H1 (cell line): ENCODE measurements around the gene RNF126. TPM values are rescaled to one million over a fixed set of nuclear protein-coding genes. Genes with fewer than 3 reads are reported as not detected.

ENCODE experiments used
- CTCF ChIA-PET: fragments of 300-600 bp; sonication (Branson Sonifier 250); formaldehyde crosslinking; loops from one replicate; lab custom pipeline; 2021; ENCODE audit not compliant: partially characterized antibody; lab: Charles Lee
- POLR2A ChIA-PET: fragments of 300-600 bp; sonication (Branson Sonifier 250); formaldehyde crosslinking; loops from one replicate; lab custom pipeline; 2021; ENCODE audit warnings: inconsistent platforms; ENCODE audit not compliant: partially characterized antibody; lab: Charles Lee
- DNase-seq, 2 experiments: peaks; one replicate each; pipeline versions ENCODE4 v3.0.0 to v3.0.0-alpha.2; 2010 to 2022; ENCODE audit warnings: low spot score in 2 of 2, low read depth in 1 of 2, mixed read lengths in 1 of 2
- FAIRE-seq: peaks from 2 replicates; lab custom pipeline; 2011; peaks lifted over from hg19 to GRCh38; lab: Jason Lieb, UNC
- H2AFZ ChIP-seq: 2 replicates; pipeline ENCODE4 v1.8.1; 2012; ENCODE audit warnings: low read length, inconsistent platforms
- H2AK5ac ChIP-seq: 2 replicates; pipeline ENCODE4 v1.6.1; 2013; ENCODE audit warnings: low read depth, low read length
- H2BK120ac ChIP-seq: replicated peaks from 2 replicates; pipeline ENCODE3; 2013; ENCODE audit warnings: low read depth, low read length, inconsistent platforms
- H2BK12ac ChIP-seq: 2 replicates; pipeline ENCODE4 v1.6.1; 2013; ENCODE audit warnings: low read depth, low read length
- H2BK15ac ChIP-seq: 2 replicates; pipeline ENCODE4 v1.6.1; 2013; ENCODE audit warnings: low read length
- H2BK20ac ChIP-seq: 2 replicates; pipeline ENCODE4 v1.6.1; 2013; ENCODE audit warnings: low read length
- H2BK5ac ChIP-seq: 2 replicates; pipeline ENCODE4 v1.6.1; 2013; ENCODE audit warnings: low read depth, low read length
- H3K14ac ChIP-seq: 2 replicates; pipeline ENCODE4 v1.6.1; 2013; ENCODE audit warnings: inconsistent platforms; ENCODE audit not compliant: insufficient read length
- H3K18ac ChIP-seq: 2 replicates; pipeline ENCODE4 v1.6.1; 2013; ENCODE audit warnings: low read length; ENCODE audit errors: extremely low read depth
- H3K23ac ChIP-seq: 2 replicates; pipeline ENCODE4 v1.6.1; 2013; ENCODE audit warnings: inconsistent platforms; ENCODE audit not compliant: insufficient read length
- H3K23me2 ChIP-seq: 2 replicates; pipeline ENCODE4 v1.6.1; 2013; ENCODE audit warnings: low read depth, low read length
- H3K27ac ChIP-seq: 2 replicates; pipeline ENCODE4 v1.6.1; 2011; ENCODE audit warnings: low read depth, low read length, inconsistent platforms
- H3K27me3 ChIP-seq, 4 experiments: replicated peaks in 1 of 4; 1 replicate in 1 of 4; 2 replicates in 3 of 4; pipeline versions ENCODE4 v1.6.1 to v1.8.1; 2011 to 2013; ENCODE audit warnings: low read length in 3 of 4, mild to moderate bottlenecking in 3 of 4, inconsistent platforms in 2 of 4, mixed read lengths in 2 of 4, moderate library complexity in 1 of 4; ENCODE audit not compliant: control insufficient read depth in 3 of 4, insufficient read depth in 3 of 4; ENCODE audit errors: extremely low read depth in 1 of 4
- H3K36me3 ChIP-seq, 4 experiments: 2 replicates each; pipeline versions ENCODE4 v1.6.1 to v1.8.1; 2011 to 2013; ENCODE audit warnings: mild to moderate bottlenecking in 4 of 4, low read length in 3 of 4, moderate library complexity in 2 of 4, control low read depth in 1 of 4, inconsistent platforms in 1 of 4; ENCODE audit not compliant: insufficient read depth in 4 of 4, control insufficient read depth in 2 of 4
- H3K4ac ChIP-seq: replicated peaks from 2 replicates; pipeline ENCODE3; 2013; ENCODE audit warnings: low read length, low read depth, mixed read lengths, inconsistent platforms; ENCODE audit not compliant: insufficient read length
- H3K4me1 ChIP-seq, 4 experiments: replicated peaks in 1 of 4; 1 replicate in 1 of 4; 2 replicates in 3 of 4; pipeline versions ENCODE4 v1.6.1 to v1.8.1; 2011 to 2013; ENCODE audit warnings: low read length in 3 of 4, inconsistent platforms in 2 of 4, mixed read lengths in 1 of 4; ENCODE audit not compliant: insufficient read depth in 4 of 4, control insufficient read depth in 3 of 4
- H3K4me2 ChIP-seq, 2 experiments: 2 replicates each; pipeline versions ENCODE4 v1.6.1 to v1.8.1; 2011 to 2013; ENCODE audit warnings: low read depth in 2 of 2, low read length in 2 of 2, control low read depth in 1 of 2, inconsistent platforms in 1 of 2, mild to moderate bottlenecking in 1 of 2; ENCODE audit not compliant: insufficient read depth in 1 of 2
- H3K4me3 ChIP-seq, 4 experiments: fragments of 200-600, 300-600 bp in 1 of 4; sonication (generic), shearing (Covaris generic), sonication (Bioruptor Twin) in 1 of 4; 2 replicates each; pipeline versions ENCODE4 v1.5.1 to v1.8.1; 2011 to 2016; ENCODE audit warnings: low read length in 4 of 4, low read depth in 3 of 4, control low read depth in 2 of 4, inconsistent platforms in 2 of 4, mild to moderate bottlenecking in 2 of 4, mixed read lengths in 1 of 4, moderate library complexity in 1 of 4; ENCODE audit not compliant: insufficient read depth in 2 of 4; ENCODE audit errors: extremely low read depth in 1 of 4
- H3K56ac ChIP-seq: replicated peaks from 2 replicates; pipeline ENCODE3; 2013; ENCODE audit warnings: low read depth, mild to moderate bottlenecking, mixed read lengths, low read length, inconsistent platforms; ENCODE audit not compliant: insufficient read length
- H3K79me1 ChIP-seq: 2 replicates; pipeline ENCODE4 v1.6.1; 2013; ENCODE audit warnings: low read depth, low read length, control low read depth
- H3K79me2 ChIP-seq, 2 experiments: 2 replicates each; pipeline versions ENCODE4 v1.6.1 to v1.8.1; 2012 to 2013; ENCODE audit warnings: low read length in 2 of 2, mild to moderate bottlenecking in 2 of 2, inconsistent platforms in 1 of 2; ENCODE audit not compliant: insufficient read depth in 2 of 2, control insufficient read depth in 1 of 2
- H3K9ac ChIP-seq, 4 experiments: replicated peaks in 1 of 4; 1 replicate in 1 of 4; 2 replicates in 3 of 4; pipeline versions ENCODE4 v1.6.1 to v1.8.1; 2011 to 2013; ENCODE audit warnings: low read depth in 3 of 4, low read length in 3 of 4, control low read depth in 2 of 4, mild to moderate bottlenecking in 2 of 4, moderate library complexity in 2 of 4, inconsistent platforms in 1 of 4; ENCODE audit errors: extremely low read depth in 1 of 4
- H3K9me3 ChIP-seq, 2 experiments: 2 replicates each; pipeline versions ENCODE4 v1.6.1 to v1.8.1; 2012 to 2013; ENCODE audit warnings: mild to moderate bottlenecking in 2 of 2, moderate library complexity in 2 of 2, control low read depth in 1 of 2, inconsistent platforms in 1 of 2, low read depth in 1 of 2, low read length in 1 of 2, mixed read lengths in 1 of 2; ENCODE audit not compliant: insufficient read depth in 2 of 2
- H4K20me1 ChIP-seq, 2 experiments: replicated peaks in 1 of 2; 2 replicates each; pipeline versions ENCODE3 to v1.8.1; 2011 to 2013; ENCODE audit warnings: inconsistent platforms in 2 of 2, low read length in 2 of 2, mild to moderate bottlenecking in 1 of 2; ENCODE audit not compliant: insufficient read depth in 2 of 2, control insufficient read depth in 1 of 2
- H4K5ac ChIP-seq: 2 replicates; pipeline ENCODE4 v1.6.1; 2013; ENCODE audit warnings: low read length, low read depth, mixed read lengths, inconsistent platforms; ENCODE audit not compliant: insufficient read length
- H4K8ac ChIP-seq: 2 replicates; pipeline ENCODE4 v1.8.0; 2013; ENCODE audit warnings: mild to moderate bottlenecking, moderate library complexity, low read length, inconsistent platforms; ENCODE audit not compliant: insufficient read depth; ENCODE audit errors: extremely low read depth
- H4K91ac ChIP-seq: replicated peaks from 2 replicates; pipeline ENCODE3; 2013; ENCODE audit warnings: low read length, mixed read lengths, inconsistent platforms; ENCODE audit not compliant: insufficient read length
- EGR1 ChIP-seq: IDR thresholded peaks from 2 replicates; pipeline ENCODE4 v1.6.1; 2011; ENCODE audit warnings: low read depth, low read length, borderline replicate concordance
- SIN3A ChIP-seq, 2 experiments: IDR thresholded peaks in 1 of 2; conservative IDR thresholded peaks in 1 of 2; 2 replicates each; pipeline ENCODE4 v1.6.1; 2011 to 2012; ENCODE audit warnings: low read length in 2 of 2, improper control_type of control experiment in 1 of 2, low read depth in 1 of 2, mild to moderate bottlenecking in 1 of 2
- WGBS, 2 experiments: shearing (Covaris generic) in 1 of 2; methylation state at CpG; one replicate each; pipeline versions ENCODE4 v1.1.6 to v1.1.7; 2013 to 2015; ENCODE audit warnings: low lambda C conversion rate in 2 of 2, mixed read lengths in 2 of 2, inconsistent platforms in 1 of 2, low coverage in 1 of 2, missing lambda C conversion rate in 1 of 2; ENCODE audit not compliant: insufficient replicate concordance in 2 of 2, insufficient coverage in 1 of 2, insufficient read length in 1 of 2; ENCODE audit errors: extremely low coverage in 1 of 2, missing lambda C conversion rate in 1 of 2; 5-methylcytosine and 5-hydroxymethylcytosine counted together
- polyA plus RNA-seq, 7 experiments: library from polyadenylated mRNA; depleted of rRNA in 3 of 7; stranded (reverse) in 5 of 7; unstranded in 2 of 7; fragments of >200 nt in 5 of 7; fragments of 200-250 nt in 2 of 7; gene quantifications; 1 replicate in 5 of 7; 2 replicates in 1 of 7; 4 replicates in 1 of 7; pipeline versions ENCODE4 v1.2.1 to v1.2.3, GENCODE V29; 2011 to 2013; ENCODE audit warnings: missing spikeins in 2 of 7, mixed read lengths in 2 of 7
- total RNA-seq: library from RNA; stranded (reverse); fragmentation: NEBNext Ultra II Directional; extraction: Animal tissue kit (Norgen Biotek cat#: 25700); gene quantifications from 2 replicates; pipeline ENCODE4 v1.2.1, GENCODE V29; 2021

Gene RNF126
- total and polyA plus RNA-seq, 2 of the 8 experiments (the other 6 are each of a cell fraction or from before 2014, with no cell fraction given), result 21.8 to 68.0 TPM

DNA sequence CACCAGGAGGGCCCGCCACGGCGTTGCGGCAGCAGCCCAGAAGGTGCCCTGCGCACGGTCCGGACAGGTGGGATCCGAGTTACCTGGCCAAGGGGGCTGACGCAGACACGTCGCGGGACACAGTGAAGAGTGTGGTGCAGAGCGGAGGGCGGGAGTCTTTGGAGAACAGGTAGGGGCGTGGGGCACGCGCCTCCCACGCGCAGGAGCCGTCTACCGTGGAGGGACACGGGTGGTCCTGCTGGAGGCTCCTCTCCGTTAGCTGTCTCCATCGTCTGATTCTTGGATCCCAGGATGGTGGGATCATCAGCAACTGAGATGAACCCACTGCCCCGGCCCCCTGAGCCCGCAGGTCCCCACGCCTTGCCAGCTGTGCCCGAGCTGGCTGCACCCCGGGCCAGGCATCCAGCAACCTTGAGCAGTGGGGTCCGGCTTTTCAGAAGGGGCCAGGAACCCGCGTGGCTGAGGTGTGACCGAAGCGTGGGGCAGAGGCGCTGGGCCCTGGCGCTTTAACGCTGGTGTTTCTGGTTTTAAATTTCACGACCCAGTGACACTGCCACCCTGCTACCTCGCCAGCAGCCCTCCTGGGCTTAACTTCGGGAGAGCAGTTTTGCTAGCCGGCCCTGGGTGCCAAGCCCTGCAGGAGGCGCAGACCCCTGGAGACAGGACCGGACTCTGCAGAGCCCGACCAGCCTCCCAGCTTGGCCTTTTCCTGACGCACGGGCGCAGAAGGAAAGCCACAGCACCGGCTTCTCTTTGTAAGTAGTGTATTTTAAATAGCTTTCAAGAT is 16.0 kb downstream of the RNF126 start:
- H3K56ac ChIP-seq, result no peak overlapping the region
- H3K23ac ChIP-seq, result no peak overlapping the region
- no peaks in the 10 kb centered on the region for H3K9me3 ChIP-seq
- no peak overlapping the region for H3K18ac ChIP-seq
- peaks cover 4 to 12% of the 10 kb centered on the region in 2 experiments for H4K20me1 ChIP-seq
- no peak overlapping the region for H2BK12ac ChIP-seq
- H3K27me3 ChIP-seq, result no peaks in the 10 kb centered on the region
- no peak overlapping the region for H3K4ac ChIP-seq
- no peak overlapping the region for H4K91ac ChIP-seq
- no peaks in the 10 kb centered on the region; a peak in 1 of 4 replicates for H3K79me2 ChIP-seq
- no peak overlapping the region for H2AFZ ChIP-seq
- no peak overlapping the region for H2BK120ac ChIP-seq
- CTCF ChIA-PET, result interaction anchor here (1.4 kb wide), 1 partner anchor 90 kb away, joined by 4 read pairs; no protein-coding TSS in a partner anchor
- H2AK5ac ChIP-seq, result no peak overlapping the region
- H3K23me2 ChIP-seq, result no peaks in the 10 kb centered on the region
- WGBS, 2 experiments, result 94% methylated on average over 45 of the region's 48 CpGs; no CpG with 5 or more reads in 1 of the 2 experiments
- TF ChIP-seq SIN3A (conservative IDR thresholded peaks at IDR 0.05 in 1 of 2, IDR thresholded peaks at IDR 0.05 in 1 of 2; ENCODE audit: low read depth in 1 of 2, low read length in 2 of 2) (no peak), EGR1 (0 out of 2 replicates have a peak, but pooled peaks have one; percentile 32)
- POLR2A ChIA-PET, result interaction anchor here (0.9 to 2.3 kb wide), 3 partner anchors 10 to 73 kb away, joined by 3 to 9 read pairs (median 3); no protein-coding TSS in a partner anchor
- H4K8ac ChIP-seq, result no peak overlapping the region
- H3K79me1 ChIP-seq, result no peaks in the 10 kb centered on the region
- no peak overlapping the region for H2BK5ac ChIP-seq
- DNase-seq (no peak), FAIRE-seq (no peak)
- no peak overlapping the region for H3K9ac ChIP-seq
- H3K4me2 ChIP-seq, result no peak overlapping the region
- no peak overlapping the region for H2BK20ac ChIP-seq
- H3K14ac ChIP-seq, result no peak overlapping the region
- no peak overlapping the region for H4K5ac ChIP-seq
- H3K4me1 ChIP-seq, result no peaks in the 10 kb centered on the region
- no peak overlapping the region for H3K27ac ChIP-seq
- H3K4me3 ChIP-seq, result no peak overlapping the region
- peaks cover 0 to 62% (median 18%) of the 10 kb centered on the region in 4 experiments; a peak in 6 of 8 replicates for H3K36me3 ChIP-seq
- no peak overlapping the region for H2BK15ac ChIP-seq
